Osteocyte (in vitro differentiated cells): ENCODE measurements around the gene HPDL. TPM values are rescaled to one million over a fixed set of nuclear protein-coding genes. Genes with fewer than 3 reads are reported as not detected.
A peak's percentile ranks its signal among the peaks of the same experiment; 100 is the strongest.
"Not testable (repeated sequence)": the region's sequence is repeated elsewhere in the genome, so short reads cannot be mapped to it uniquely, and the experiment has no call there.

Experiments used
- DNase-seq: peaks from one replicate; pipeline ENCODE4 v3.0.0; 2021; ENCODE audit warnings: mixed read lengths; ENCODE audit not compliant: unreplicated experiment; ENCODE audit errors: extremely low spot score
- H3K27ac Mint-ChIP-seq: one replicate; pipeline ENCODE4 v1.8.0; 2021; ENCODE audit warnings: mild to moderate bottlenecking, mixed read lengths; ENCODE audit not compliant: unreplicated experiment
- H3K27me3 Mint-ChIP-seq: one replicate; pipeline ENCODE4 v1.8.0; 2021; ENCODE audit warnings: mixed read lengths; ENCODE audit not compliant: unreplicated experiment
- H3K36me3 Mint-ChIP-seq: one replicate; pipeline ENCODE4 v1.8.0; 2021; ENCODE audit warnings: mixed read lengths; ENCODE audit not compliant: unreplicated experiment
- H3K4me1 Mint-ChIP-seq: one replicate; pipeline ENCODE4 v1.8.0; 2021; ENCODE audit warnings: mixed read lengths; ENCODE audit not compliant: unreplicated experiment
- H3K4me3 Mint-ChIP-seq: one replicate; pipeline ENCODE4 v1.8.0; 2021; ENCODE audit warnings: mild to moderate bottlenecking, moderate library complexity, mixed read lengths; ENCODE audit not compliant: unreplicated experiment
- H3K9me3 Mint-ChIP-seq: one replicate; pipeline ENCODE4 v1.8.0; 2021; ENCODE audit warnings: mixed read lengths; ENCODE audit not compliant: unreplicated experiment
- long read RNA-seq: library from polyadenylated mRNA; unstranded; transcript quantifications from one replicate; pipeline ENCODE4 v2.0.0, GENCODE V29; 2021
- total RNA-seq: library from RNA; stranded (reverse); gene quantifications from 2 replicates; pipeline ENCODE4 v1.2.1, GENCODE V29; 2021
- TF ChIP-seq, protein P1 (sequence below): fragments of 200-600 bp; sonication (generic); IDR thresholded peaks from 2 replicates; pipeline ENCODE4 v1.5.0; 2021; ENCODE audit warnings: antibody characterized with exemption, mild to moderate bottlenecking, moderate library complexity

Gene HPDL
- 0.35 TPM in 1 of 2 replicates, not detected in the other for total RNA-seq
- long read RNA-seq, result 0 reads

- TF ChIP-seq, protein P1, sequence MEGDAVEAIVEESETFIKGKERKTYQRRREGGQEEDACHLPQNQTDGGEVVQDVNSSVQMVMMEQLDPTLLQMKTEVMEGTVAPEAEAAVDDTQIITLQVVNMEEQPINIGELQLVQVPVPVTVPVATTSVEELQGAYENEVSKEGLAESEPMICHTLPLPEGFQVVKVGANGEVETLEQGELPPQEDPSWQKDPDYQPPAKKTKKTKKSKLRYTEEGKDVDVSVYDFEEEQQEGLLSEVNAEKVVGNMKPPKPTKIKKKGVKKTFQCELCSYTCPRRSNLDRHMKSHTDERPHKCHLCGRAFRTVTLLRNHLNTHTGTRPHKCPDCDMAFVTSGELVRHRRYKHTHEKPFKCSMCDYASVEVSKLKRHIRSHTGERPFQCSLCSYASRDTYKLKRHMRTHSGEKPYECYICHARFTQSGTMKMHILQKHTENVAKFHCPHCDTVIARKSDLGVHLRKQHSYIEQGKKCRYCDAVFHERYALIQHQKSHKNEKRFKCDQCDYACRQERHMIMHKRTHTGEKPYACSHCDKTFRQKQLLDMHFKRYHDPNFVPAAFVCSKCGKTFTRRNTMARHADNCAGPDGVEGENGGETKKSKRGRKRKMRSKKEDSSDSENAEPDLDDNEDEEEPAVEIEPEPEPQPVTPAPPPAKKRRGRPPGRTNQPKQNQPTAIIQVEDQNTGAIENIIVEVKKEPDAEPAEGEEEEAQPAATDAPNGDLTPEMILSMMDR, result no peak
- no peaks in the 10 kb centered on the region for H3K27me3 Mint-ChIP-seq
- peak within 1 kb of the TSS; percentile 69 for H3K4me3 Mint-ChIP-seq
- peaks cover 5% of the 10 kb centered on the region for H3K36me3 Mint-ChIP-seq
- H3K4me1 Mint-ChIP-seq, result peaks cover 3% of the 10 kb centered on the region
- no peak within 1 kb of the TSS for H3K27ac Mint-ChIP-seq
- H3K9me3 Mint-ChIP-seq, result no peaks in the 10 kb centered on the region
- no peak for DNase-seq
These were observed at the start of gene HPDL for GRCh38 chr1:45326627-45327623. Gene HPDL (plus strand): TSS chr1:45326895. CDS start chr1:45327149, 254 bp downstream.

- H3K36me3 Mint-ChIP-seq, result peaks cover 1% of the 10 kb centered on the region
These were observed 44.3 kb upstream of the HPDL start for GRCh38 chr1:45282351-45282750.

DNA sequence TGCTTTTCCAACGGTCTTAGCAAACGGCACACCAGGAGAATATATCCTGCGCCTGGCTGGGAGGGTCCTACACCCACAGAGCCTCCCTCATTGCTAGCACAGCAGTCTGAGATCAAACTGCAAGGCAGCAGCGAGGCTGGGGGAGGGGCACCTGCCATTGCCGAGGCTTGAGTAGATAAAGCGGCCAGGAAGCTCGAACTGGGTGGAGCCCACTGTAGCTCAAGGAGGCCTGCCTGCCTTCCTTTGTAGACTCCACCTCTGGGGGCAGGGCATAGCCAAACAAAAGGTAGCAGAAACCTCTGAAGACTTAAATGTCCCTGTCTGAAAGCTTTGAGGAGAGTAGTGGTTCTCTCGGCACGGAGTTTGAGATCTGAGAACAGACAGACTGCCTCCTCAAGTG, 41.8 kb upstream of the HPDL start:
- not testable (repeated sequence) for H3K27ac Mint-ChIP-seq, H3K4me1 Mint-ChIP-seq, DNase-seq, H3K9me3 Mint-ChIP-seq, H3K36me3 Mint-ChIP-seq, H3K4me3 Mint-ChIP-seq
- peaks cover 22% of the 10 kb centered on the region for H3K27me3 Mint-ChIP-seq

More at GRCh38 chr1:45282351-45282750, 44.3 kb upstream of the HPDL start:
- TF ChIP-seq, protein P1, result no peak
- Mint-ChIP-seq H3K4me1 (no peaks in the 10 kb centered on the region), H3K27me3 (peaks cover 23% of the 10 kb centered on the region), H3K4me3 (no peak overlapping the region), H3K9me3 (peaks cover 12% of the 10 kb centered on the region), H3K27ac (no peak overlapping the region)
- DNase-seq, result no peak

GRCh38 chr1:45286521-45286920, 40.2 kb upstream of the HPDL start:
- not testable (repeated sequence) for H3K4me3 Mint-ChIP-seq, DNase-seq, H3K9me3 Mint-ChIP-seq, H3K27ac Mint-ChIP-seq, H3K36me3 Mint-ChIP-seq, H3K4me1 Mint-ChIP-seq
- H3K27me3 Mint-ChIP-seq, result peaks cover 22% of the 10 kb centered on the region

DNA sequence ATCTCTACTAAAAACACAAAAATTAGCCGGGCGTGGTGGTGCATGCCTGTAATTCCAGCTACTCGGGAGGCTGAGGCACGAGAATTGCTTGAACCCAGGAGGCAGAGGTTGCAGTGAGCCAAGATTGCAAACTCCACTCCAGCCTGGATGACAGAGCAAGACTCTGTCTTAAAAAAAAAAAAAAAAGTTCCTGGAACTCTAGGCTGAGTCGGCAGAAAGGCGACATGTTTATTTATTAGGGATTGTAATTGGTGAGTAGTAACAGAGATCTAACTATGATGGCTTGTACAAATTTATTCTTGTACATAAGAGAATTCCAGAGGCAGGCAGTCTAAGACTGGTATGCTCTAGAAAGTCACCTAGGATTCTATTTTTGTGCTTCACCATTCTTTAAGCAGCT, 35.7 kb upstream of the HPDL start:
- not testable (repeated sequence) for H3K27ac Mint-ChIP-seq, H3K4me3 Mint-ChIP-seq, H3K36me3 Mint-ChIP-seq, H3K9me3 Mint-ChIP-seq, H3K4me1 Mint-ChIP-seq
- H3K27me3 Mint-ChIP-seq, result peaks cover 15% of the 10 kb centered on the region
- peak; percentile 8 for DNase-seq

DNA sequence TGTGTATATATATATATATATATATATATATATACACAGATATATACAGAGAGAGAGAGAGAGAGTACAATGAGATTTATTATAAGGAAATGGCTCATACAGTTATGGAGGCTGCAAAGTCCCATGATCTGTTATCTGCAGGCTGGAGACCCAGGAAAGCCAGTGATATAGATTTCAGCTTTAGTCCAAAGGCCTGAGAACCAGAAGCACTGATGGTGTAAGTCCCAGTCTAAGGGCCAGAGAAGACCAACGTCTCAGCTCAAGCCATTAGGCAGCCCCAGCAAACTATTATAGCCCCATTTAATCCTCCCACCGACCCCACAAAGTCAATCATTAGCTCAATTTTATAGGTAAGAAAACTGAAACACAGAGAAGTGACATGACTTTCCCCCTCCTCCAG, 35.0 kb upstream of the HPDL start:
- TF ChIP-seq, protein P1, result no peak
- Mint-ChIP-seq H3K9me3 (no peaks in the 10 kb centered on the region), H3K4me1 (no peaks in the 10 kb centered on the region), H3K27me3 (peaks cover 11% of the 10 kb centered on the region), H3K27ac (no peak overlapping the region), H3K4me3 (no peak overlapping the region), H3K36me3 (no peaks in the 10 kb centered on the region)
- no peak for DNase-seq
